Stimulated activated CD8-positive, alpha-beta memory T cell treated with anti-CD3 and anti-CD28 coated beads, Interleukin-4, amount 100 ng/mL, for 4 hours (primary cell): Measurements from ENCODE around the gene TRAF3.

Source experiments
- DNase-seq, 2 donors: peaks; one replicate each; pipeline ENCODE4 v3.0.0-alpha.2; 2020; ENCODE audit warnings: low read depth in 2 of 2, low spot score in 1 of 2

The TRAF3 gene

GRCh38 chr14:102951799-102952198 lies 174.6 kb downstream of the TRAF3 start:
- DNase-seq, result no peak

DNA sequence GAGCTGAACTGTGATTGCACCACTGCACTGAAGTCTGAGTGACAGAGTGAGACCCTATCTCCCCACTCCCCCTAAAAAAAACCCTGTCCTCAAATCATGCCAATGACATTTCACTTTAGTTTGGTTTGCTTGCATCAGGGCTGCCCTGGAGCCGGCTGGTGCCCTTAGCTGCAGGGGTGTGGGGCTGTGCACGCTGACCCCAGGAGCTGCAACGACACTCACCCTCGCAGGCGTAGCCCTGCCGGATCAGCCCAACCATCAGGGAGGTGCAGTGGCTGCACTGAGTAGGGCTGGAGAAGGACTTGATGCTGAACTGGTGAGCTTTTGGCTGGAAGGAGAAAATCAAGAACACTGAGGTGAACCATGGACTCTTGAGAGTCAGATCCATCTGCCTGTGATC lies 175.0 kb downstream of the TRAF3 start:
- DNase-seq, result no peak

- no peak for DNase-seq
Measured at GRCh38 chr14:102953100-102953499, 175.9 kb downstream of the TRAF3 start.

GRCh38 chr14:102954081-102954789 lies 177.0 kb downstream of the TRAF3 start:
- DNase-seq, result no peak

DNA sequence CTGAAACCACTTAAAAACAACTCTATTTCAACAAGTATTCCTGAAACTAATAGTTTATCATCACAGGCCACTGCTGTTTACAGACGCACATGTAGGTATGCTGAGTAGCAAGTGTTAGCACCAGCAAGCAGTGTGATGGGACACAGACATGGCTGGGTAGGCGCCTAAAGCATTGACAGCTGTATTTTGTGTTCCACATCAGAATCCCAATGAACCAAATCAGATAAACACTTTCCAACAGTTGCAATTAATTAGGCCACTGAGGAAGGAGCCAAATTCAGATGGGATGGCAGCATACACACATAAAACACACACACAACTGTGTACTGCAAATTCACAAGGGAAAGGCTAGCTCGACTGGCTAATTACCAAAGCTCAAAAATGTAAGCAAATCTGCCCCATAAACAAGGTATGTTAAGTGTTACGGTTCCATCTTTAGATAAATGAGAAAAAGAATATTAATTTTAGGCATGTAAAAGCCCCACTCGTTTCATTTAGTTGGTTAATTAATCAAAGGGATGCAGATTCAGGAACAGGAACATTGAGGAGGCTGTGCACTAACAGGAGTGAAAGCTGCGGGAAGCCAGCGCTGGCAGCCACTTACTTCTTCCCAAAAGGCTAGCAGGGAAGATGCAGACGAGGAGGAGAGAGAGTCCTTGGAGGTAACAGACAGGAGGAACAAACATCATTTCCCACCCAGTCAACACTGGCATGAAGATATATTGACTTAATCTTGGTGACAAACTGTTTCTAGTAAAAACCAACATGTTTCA lies 178.6 kb downstream of the TRAF3 start:
- no peak for DNase-seq

DNA sequence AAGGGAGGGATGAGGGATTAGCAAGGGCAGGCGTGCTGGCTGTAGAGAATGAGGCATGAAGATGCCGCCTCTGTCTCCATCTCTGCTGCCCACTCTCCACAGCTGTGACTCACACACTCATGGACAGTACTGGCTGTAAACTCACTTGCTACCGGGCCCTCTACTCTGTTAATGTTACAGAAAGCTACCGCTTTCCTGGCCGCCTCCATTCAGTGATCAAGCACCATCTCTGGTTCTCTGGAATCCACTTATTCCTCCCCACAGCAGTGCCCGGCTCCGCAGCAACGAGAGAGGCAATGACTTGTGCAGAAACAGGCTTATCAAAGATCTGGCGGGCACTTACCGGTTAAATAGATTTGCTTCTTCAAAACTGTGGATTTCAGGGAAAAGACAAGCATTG lies 180.0 kb downstream of the TRAF3 start:
- DNase-seq, result no peak

DNA sequence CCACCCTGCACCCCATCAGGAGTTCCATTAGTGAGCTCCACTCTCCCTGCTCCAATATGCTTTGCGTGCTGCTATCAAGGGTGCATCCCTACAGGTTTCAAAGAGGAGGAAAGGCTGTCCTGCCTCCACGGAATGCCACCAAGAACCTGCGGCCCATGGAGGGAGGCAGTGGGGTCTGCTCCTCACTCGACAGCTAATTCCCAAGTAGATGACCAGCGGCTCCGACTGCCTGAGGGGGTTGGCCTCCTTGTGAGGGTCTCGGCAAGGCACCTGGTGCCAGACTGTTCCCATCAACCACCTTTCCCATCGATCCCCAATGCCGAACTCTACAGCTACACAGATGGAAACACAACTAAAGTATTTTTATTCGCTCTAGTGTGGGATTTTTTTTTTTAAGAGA lies 181.2 kb downstream of the TRAF3 start:
- DNase-seq, result no peak
